HL-60 (cell line): ENCODE data around the gene ADO.

Experiments
- POLR2AphosphoS5 ChIP-seq: IDR thresholded peaks from 2 replicates; pipeline ENCODE4 v1.6.1; 2012; ENCODE audit warnings: low read depth
- TF ChIP-seq, protein P1 (sequence below): IDR thresholded peaks from one replicate; pipeline ENCODE4 v1.5.1; 2011; ENCODE audit warnings: low read length, control low read depth, inconsistent platforms; ENCODE audit not compliant: insufficient read depth

GRCh38 chr10:62842983-62843382 is 38.5 kb downstream of the ADO start:
- no peak for TF ChIP-seq POLR2AphosphoS5
- TF ChIP-seq, protein P1, sequence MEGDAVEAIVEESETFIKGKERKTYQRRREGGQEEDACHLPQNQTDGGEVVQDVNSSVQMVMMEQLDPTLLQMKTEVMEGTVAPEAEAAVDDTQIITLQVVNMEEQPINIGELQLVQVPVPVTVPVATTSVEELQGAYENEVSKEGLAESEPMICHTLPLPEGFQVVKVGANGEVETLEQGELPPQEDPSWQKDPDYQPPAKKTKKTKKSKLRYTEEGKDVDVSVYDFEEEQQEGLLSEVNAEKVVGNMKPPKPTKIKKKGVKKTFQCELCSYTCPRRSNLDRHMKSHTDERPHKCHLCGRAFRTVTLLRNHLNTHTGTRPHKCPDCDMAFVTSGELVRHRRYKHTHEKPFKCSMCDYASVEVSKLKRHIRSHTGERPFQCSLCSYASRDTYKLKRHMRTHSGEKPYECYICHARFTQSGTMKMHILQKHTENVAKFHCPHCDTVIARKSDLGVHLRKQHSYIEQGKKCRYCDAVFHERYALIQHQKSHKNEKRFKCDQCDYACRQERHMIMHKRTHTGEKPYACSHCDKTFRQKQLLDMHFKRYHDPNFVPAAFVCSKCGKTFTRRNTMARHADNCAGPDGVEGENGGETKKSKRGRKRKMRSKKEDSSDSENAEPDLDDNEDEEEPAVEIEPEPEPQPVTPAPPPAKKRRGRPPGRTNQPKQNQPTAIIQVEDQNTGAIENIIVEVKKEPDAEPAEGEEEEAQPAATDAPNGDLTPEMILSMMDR, result no peak
